CD14-positive monocyte (primary cell): ENCODE data around the gene NGDN. TPM values are rescaled to one million over a fixed set of nuclear protein-coding genes. Genes with fewer than 3 reads are reported as not detected.
A peak's percentile ranks its signal among the peaks of the same experiment; 100 is the strongest.
"Not testable (repeated sequence)": the region's sequence is repeated elsewhere in the genome, so short reads cannot be mapped to it uniquely, and the experiment has no call there.

Experiments
- DNase-seq, 3 donors: peaks; one replicate each; pipeline ENCODE4 v3.0.0-alpha.2; 2011 to 2022
- H2AFZ ChIP-seq: 2 replicates; pipeline ENCODE4 v1.6.0; 2012; ENCODE audit warnings: mild to moderate bottlenecking, low read depth, low read length, inconsistent platforms; ENCODE audit not compliant: insufficient read depth, poor library complexity, severe bottlenecking
- H3K27ac ChIP-seq, 2 donors: 1 replicate in 1 of 2; 2 replicates in 1 of 2; pipeline ENCODE4 v1.5.1; 2012 to 2013; ENCODE audit warnings: low read length in 2 of 2, control low read depth in 1 of 2, inconsistent platforms in 1 of 2, low read depth in 1 of 2, mild to moderate bottlenecking in 1 of 2
- H3K27me3 ChIP-seq, 2 donors: one replicate each; pipeline versions ENCODE4 v1.6.0 to v1.6.1; 2011 to 2013; ENCODE audit warnings: low read length in 2 of 2; ENCODE audit not compliant: control insufficient read depth in 2 of 2, insufficient read depth in 2 of 2
- H3K36me3 ChIP-seq, 2 donors: replicated peaks in 1 of 2; 1 replicate in 1 of 2; 2 replicates in 1 of 2; pipeline versions ENCODE4 v1.5.1 to v1.6.1; 2012 to 2013; ENCODE audit warnings: low read length in 2 of 2, control low read depth in 1 of 2, inconsistent platforms in 1 of 2, mild to moderate bottlenecking in 1 of 2; ENCODE audit not compliant: insufficient read depth in 2 of 2, control insufficient read depth in 1 of 2
- H3K4me1 ChIP-seq, 2 donors: 1 replicate in 1 of 2; 2 replicates in 1 of 2; pipeline versions ENCODE4 v1.5.1 to v1.6.1; 2012 to 2013; ENCODE audit warnings: low read length in 2 of 2, control low read depth in 1 of 2, inconsistent platforms in 1 of 2, mild to moderate bottlenecking in 1 of 2, moderate library complexity in 1 of 2; ENCODE audit not compliant: insufficient read depth in 2 of 2, control insufficient read depth in 1 of 2
- H3K4me2 ChIP-seq: replicated peaks from 2 replicates; pipeline ENCODE3; 2012; ENCODE audit warnings: low read length, moderate library complexity, mild to moderate bottlenecking; ENCODE audit not compliant: poor library complexity, severe bottlenecking; ENCODE audit errors: extremely low read depth
- H3K4me3 ChIP-seq, 3 experiments: fragments of 200-600 bp in 1 of 3; sonication (generic) in 1 of 3; replicated peaks in 1 of 3; 1 replicate in 2 of 3; 2 replicates in 1 of 3; pipeline ENCODE4 v1.5.1; 2011 to 2013; ENCODE audit warnings: low read length in 3 of 3, mild to moderate bottlenecking in 3 of 3, control low read depth in 2 of 3, low read depth in 2 of 3, inconsistent platforms in 1 of 3, moderate library complexity in 1 of 3
- H3K79me2 ChIP-seq: 2 replicates; pipeline ENCODE4 v1.6.0; 2012; ENCODE audit warnings: mild to moderate bottlenecking, control low read depth, inconsistent platforms, low read length, moderate library complexity; ENCODE audit not compliant: insufficient read depth
- H3K9ac ChIP-seq: 2 replicates; pipeline ENCODE4 v1.6.0; 2017; ENCODE audit warnings: low read length, mild to moderate bottlenecking; ENCODE audit not compliant: insufficient read depth, poor library complexity, severe bottlenecking
- H3K9me3 ChIP-seq, 2 donors: replicated peaks in 1 of 2; 1 replicate in 1 of 2; 2 replicates in 1 of 2; pipeline versions ENCODE4 v1.5.1 to v1.6.1; 2012 to 2013; ENCODE audit warnings: low read length in 2 of 2, control low read depth in 1 of 2; ENCODE audit not compliant: control insufficient read depth in 1 of 2, insufficient read depth in 1 of 2
- H4K20me1 ChIP-seq: 2 replicates; pipeline ENCODE4 v1.6.0; 2012; ENCODE audit warnings: mild to moderate bottlenecking, low read length, control low read depth, moderate library complexity; ENCODE audit not compliant: insufficient read depth
- H3K27ac Mint-ChIP-seq, 7 donors: one replicate each; pipeline ENCODE4 v1.8.0; 2020; ENCODE audit warnings: mild to moderate bottlenecking in 7 of 7, mixed read lengths in 7 of 7, moderate library complexity in 6 of 7, inconsistent platforms in 2 of 7
- H3K27me3 Mint-ChIP-seq, 3 donors: one replicate each; pipeline ENCODE4 v1.8.0; 2021 to 2022; ENCODE audit warnings: low read depth in 3 of 3, mild to moderate bottlenecking in 3 of 3, mixed read lengths in 3 of 3, moderate library complexity in 3 of 3, inconsistent platforms in 1 of 3
- H3K36me3 Mint-ChIP-seq, 2 donors: one replicate each; pipeline ENCODE4 v1.8.0; 2020; ENCODE audit warnings: mixed read lengths in 2 of 2, inconsistent platforms in 1 of 2, mild to moderate bottlenecking in 1 of 2
- H3K4me1 Mint-ChIP-seq: one replicate; pipeline ENCODE4 v1.8.0; 2020; ENCODE audit warnings: mild to moderate bottlenecking, mixed read lengths
- H3K4me3 Mint-ChIP-seq, 2 donors: one replicate each; pipeline ENCODE4 v1.8.0; 2020; ENCODE audit warnings: mild to moderate bottlenecking in 2 of 2, mixed read lengths in 2 of 2, moderate library complexity in 1 of 2
- H3K9me3 Mint-ChIP-seq, 7 donors: one replicate each; pipeline ENCODE4 v1.8.0; 2020 to 2022; ENCODE audit warnings: mixed read lengths in 7 of 7, mild to moderate bottlenecking in 6 of 7, moderate library complexity in 6 of 7, inconsistent platforms in 2 of 7
- WGBS: methylation state at CpG from one replicate; pipeline ENCODE4 v1.1.5; 2013; ENCODE audit warnings: missing lambda C conversion rate; ENCODE audit not compliant: insufficient coverage; 5-methylcytosine and 5-hydroxymethylcytosine counted together
- intact Hi-C, 2 donors: fragments of 100-400 bp; cut with micrococcal nuclease; formaldehyde crosslinking; loops; one replicate each; pipeline versions ENCODE4 v1.15.0 to v1.15.1; 2023
- polyA plus RNA-seq, 3 donors: library from polyadenylated mRNA; depleted of rRNA in 1 of 3; unstranded in 2 of 3; stranded (reverse) in 1 of 3; fragments of 300-500 nt in 2 of 3; fragments of >200 nt in 1 of 3; fragmentation: Illumina TruSeq in 2 of 3; gene quantifications; 1 replicate in 2 of 3; 2 replicates in 1 of 3; pipeline ENCODE4 v1.2.3, GENCODE V29; 2012 to 2021
- TF ChIP-seq, protein P1 (sequence below): fragments of 200-600 bp; IDR thresholded peaks from one replicate; pipeline ENCODE4 v1.8.0; 2022; ENCODE audit warnings: antibody characterized with exemption, mild to moderate bottlenecking

The NGDN gene
- polyA plus RNA-seq, 3 donors, result 22.7 to 44.5 (median 26.8) TPM

DNA sequence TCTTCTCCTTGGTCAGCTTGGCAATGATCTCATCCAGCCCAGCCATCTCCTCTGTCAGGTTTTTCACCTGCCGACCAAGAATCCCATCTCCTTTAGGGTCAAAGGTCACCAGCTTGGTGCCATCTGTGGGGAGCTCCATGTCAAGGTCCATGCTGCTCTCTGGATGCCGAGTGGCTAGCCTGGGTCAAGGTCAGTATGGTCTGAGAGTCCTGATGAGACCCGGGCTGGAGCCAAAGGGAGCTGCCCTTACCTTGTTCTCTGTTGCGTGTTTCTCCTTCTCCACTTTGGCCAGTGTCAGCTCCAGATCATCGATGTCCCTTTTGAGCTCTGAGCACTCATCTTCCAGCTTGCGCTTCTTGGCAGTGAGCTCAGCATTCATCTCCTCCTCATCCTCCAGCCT lies 45.8 kb upstream of the NGDN start:
- Mint-ChIP-seq H3K36me3 (no peaks in the 10 kb centered on the region), H3K27ac (no peak overlapping the region), H3K4me1 (no peaks in the 10 kb centered on the region), H3K9me3 (no peaks in the 10 kb centered on the region), H3K27me3 (peaks cover 4 to 12% (median 4%) of the 10 kb centered on the region in 3 donors), H3K4me3 (no peak overlapping the region)
- intact Hi-C loops, result no loop called here
- TF ChIP-seq, protein P1, sequence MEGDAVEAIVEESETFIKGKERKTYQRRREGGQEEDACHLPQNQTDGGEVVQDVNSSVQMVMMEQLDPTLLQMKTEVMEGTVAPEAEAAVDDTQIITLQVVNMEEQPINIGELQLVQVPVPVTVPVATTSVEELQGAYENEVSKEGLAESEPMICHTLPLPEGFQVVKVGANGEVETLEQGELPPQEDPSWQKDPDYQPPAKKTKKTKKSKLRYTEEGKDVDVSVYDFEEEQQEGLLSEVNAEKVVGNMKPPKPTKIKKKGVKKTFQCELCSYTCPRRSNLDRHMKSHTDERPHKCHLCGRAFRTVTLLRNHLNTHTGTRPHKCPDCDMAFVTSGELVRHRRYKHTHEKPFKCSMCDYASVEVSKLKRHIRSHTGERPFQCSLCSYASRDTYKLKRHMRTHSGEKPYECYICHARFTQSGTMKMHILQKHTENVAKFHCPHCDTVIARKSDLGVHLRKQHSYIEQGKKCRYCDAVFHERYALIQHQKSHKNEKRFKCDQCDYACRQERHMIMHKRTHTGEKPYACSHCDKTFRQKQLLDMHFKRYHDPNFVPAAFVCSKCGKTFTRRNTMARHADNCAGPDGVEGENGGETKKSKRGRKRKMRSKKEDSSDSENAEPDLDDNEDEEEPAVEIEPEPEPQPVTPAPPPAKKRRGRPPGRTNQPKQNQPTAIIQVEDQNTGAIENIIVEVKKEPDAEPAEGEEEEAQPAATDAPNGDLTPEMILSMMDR, result no peak
- H3K27me3 ChIP-seq, result no peaks in the 10 kb centered on the region
- DNase-seq, result no peak
- no peak overlapping the region for H3K27ac ChIP-seq
- no peaks in the 10 kb centered on the region for H3K4me1 ChIP-seq
- H2AFZ ChIP-seq, result no peak overlapping the region
- no peaks in the 10 kb centered on the region for H4K20me1 ChIP-seq
- H3K4me3 ChIP-seq, result no peak overlapping the region
- no peaks in the 10 kb centered on the region for H3K9me3 ChIP-seq
- WGBS, result 94% methylated on average over 6 of the region's 6 CpGs
- H3K79me2 ChIP-seq, result no peaks in the 10 kb centered on the region
- no peaks in the 10 kb centered on the region for H3K36me3 ChIP-seq
- H3K9ac ChIP-seq, result no peak overlapping the region
- H3K4me2 ChIP-seq, result no peak overlapping the region

DNA sequence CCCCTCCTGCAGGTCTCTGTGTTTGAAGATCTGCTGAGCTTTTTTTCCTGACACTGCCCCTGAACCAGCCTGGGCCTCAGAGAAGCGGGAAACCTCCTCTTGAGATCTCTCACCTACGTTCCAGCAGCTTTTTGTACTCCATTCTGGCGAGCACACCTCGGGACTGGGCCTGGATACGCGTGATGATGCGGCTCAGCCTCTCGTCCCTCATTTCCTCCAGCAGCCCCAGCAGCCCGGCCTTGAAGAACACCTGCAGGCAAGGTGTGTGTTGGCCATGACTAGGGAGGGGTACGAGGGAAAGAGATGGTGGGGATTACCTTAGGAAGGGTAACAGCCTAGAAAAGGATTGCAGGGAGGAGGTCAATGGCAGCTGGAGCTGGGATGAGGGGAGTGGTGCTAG lies 44.3 kb upstream of the NGDN start:
- no peak overlapping the region for H3K9ac ChIP-seq
- no peaks in the 10 kb centered on the region for H3K9me3 ChIP-seq
- Mint-ChIP-seq H3K27me3 (peaks cover 2 to 12% (median 6%) of the 10 kb centered on the region in 3 donors), H3K9me3 (no peaks in the 10 kb centered on the region), H3K36me3 (no peaks in the 10 kb centered on the region), H3K4me1 (no peaks in the 10 kb centered on the region), H3K27ac (no peak overlapping the region), H3K4me3 (peak overlapping the region in 1 of 2 donors; percentile 6)
- H3K27ac ChIP-seq, result no peak overlapping the region
- H4K20me1 ChIP-seq, result no peaks in the 10 kb centered on the region
- TF ChIP-seq, protein P1, result no peak
- no peaks in the 10 kb centered on the region for H3K27me3 ChIP-seq
- WGBS, result 98% methylated on average over 9 of the region's 10 CpGs
- H3K4me2 ChIP-seq, result no peak overlapping the region
- H3K36me3 ChIP-seq, result no peaks in the 10 kb centered on the region
- H3K4me1 ChIP-seq, result no peaks in the 10 kb centered on the region
- no peak overlapping the region for H3K4me3 ChIP-seq
- no peak overlapping the region for H2AFZ ChIP-seq
- intact Hi-C loops, result no loop called here
- DNase-seq, result no peak
- H3K79me2 ChIP-seq, result no peaks in the 10 kb centered on the region

DNA sequence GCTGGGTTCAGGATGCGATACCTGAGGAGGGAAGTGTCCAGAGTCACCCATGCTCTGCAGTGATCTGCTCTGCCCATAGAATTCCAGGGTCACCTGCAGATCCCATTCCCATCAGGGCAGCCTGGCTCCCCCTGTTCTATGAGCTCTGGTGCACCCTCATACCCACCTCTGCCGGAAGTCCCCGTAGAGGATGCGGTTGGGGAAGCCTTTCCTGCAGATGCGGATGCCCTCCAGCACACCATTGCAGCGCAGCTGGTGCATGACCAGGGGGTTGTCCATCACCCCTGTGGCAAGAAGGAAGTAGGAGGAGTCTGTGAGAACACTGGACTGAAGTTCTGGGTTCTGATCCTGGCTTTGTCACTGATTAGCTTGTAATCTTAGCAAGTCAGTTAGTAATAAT lies 43.7 kb upstream of the NGDN start:
- H3K36me3 Mint-ChIP-seq, H3K27ac Mint-ChIP-seq, H3K4me1 Mint-ChIP-seq, H3K4me3 Mint-ChIP-seq, H3K27ac ChIP-seq, H3K9me3 ChIP-seq, DNase-seq, H3K9ac ChIP-seq, H3K4me3 ChIP-seq, intact Hi-C loops, H3K4me2 ChIP-seq, H2AFZ ChIP-seq, H3K27me3 ChIP-seq, H3K9me3 Mint-ChIP-seq, H3K4me1 ChIP-seq, H3K36me3 ChIP-seq, H3K79me2 ChIP-seq, H4K20me1 ChIP-seq: not testable (repeated sequence)
- 85% methylated on average over 6 of the region's 6 CpGs for WGBS
- peaks cover 3 to 13% (median 6%) of the 10 kb centered on the region in 3 donors for H3K27me3 Mint-ChIP-seq
